ENCODE results near the gene SAC3D1. TPM values are rescaled to one million over a fixed set of nuclear protein-coding genes. Genes with fewer than 3 reads are reported as not detected.

The SAC3D1 gene
- total and polyA plus RNA-seq, 7 donors = 8.4 to 19.2 (median 10.8) TPM

DNA sequence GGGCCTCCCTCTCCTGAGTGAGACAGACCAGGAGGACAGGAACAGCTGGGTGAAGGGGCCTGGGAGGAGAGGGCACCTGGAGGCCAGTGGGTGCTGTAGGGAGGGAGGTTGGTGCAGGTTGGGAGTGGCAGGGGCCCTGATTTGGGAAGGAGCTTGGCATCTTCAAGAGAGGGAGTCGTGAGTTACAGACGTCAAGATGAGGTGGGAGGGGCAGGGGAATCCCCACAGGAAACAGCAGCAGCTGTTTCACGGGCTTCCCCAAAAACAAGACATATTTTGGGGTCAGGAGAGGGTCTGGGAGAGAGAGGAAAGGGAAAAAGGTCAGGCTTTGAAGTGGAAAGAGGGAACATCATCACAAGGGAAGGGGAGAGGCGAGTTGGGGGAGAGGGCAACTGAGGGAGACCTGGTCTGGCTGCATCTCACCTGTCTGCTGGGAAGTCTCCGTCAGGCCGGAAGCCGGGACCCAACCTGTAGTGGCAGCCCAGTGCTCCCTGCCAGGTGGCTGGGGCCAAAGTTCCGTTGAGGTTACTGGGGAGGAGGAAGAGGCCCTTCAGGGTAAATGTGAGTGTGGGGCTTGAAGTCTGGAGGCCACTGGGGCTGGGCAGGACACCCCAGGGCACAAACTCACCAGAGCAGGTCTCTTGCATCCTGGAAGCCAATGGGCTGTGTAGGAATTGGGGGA, 13.0 kb downstream of the SAC3D1 start:
- no peak overlapping the region for H3K4me3 ChIP-seq
- H3K27me3 ChIP-seq (ENCODE audit: insufficient read depth in 3 of 3, low read length in 2 of 3) = peaks cover 0 to 2% (median 0%) of the 10 kb centered on the region in 3 donors
- DNase-seq (no peak), ATAC-seq (no peak)
- H3K36me3 ChIP-seq (ENCODE audit: insufficient read depth in 1 of 2, low read depth in 1 of 2) = no peaks in the 10 kb centered on the region
- no peaks in the 10 kb centered on the region for H3K4me1 ChIP-seq
- TF ChIP-seq, protein P1, sequence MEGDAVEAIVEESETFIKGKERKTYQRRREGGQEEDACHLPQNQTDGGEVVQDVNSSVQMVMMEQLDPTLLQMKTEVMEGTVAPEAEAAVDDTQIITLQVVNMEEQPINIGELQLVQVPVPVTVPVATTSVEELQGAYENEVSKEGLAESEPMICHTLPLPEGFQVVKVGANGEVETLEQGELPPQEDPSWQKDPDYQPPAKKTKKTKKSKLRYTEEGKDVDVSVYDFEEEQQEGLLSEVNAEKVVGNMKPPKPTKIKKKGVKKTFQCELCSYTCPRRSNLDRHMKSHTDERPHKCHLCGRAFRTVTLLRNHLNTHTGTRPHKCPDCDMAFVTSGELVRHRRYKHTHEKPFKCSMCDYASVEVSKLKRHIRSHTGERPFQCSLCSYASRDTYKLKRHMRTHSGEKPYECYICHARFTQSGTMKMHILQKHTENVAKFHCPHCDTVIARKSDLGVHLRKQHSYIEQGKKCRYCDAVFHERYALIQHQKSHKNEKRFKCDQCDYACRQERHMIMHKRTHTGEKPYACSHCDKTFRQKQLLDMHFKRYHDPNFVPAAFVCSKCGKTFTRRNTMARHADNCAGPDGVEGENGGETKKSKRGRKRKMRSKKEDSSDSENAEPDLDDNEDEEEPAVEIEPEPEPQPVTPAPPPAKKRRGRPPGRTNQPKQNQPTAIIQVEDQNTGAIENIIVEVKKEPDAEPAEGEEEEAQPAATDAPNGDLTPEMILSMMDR (IDR thresholded peaks at IDR 0.05) = no peak
- no peaks in the 10 kb centered on the region for H3K9me3 ChIP-seq
- 43 to 46% (median 46%) methylated on average over 8 of the region's 8 CpGs for WGBS, 3 donors
- H3K27ac ChIP-seq = no peak overlapping the region
- intact Hi-C loops (cut with DNase I) = loop anchor here in 1 of 2 donors (1.0 kb wide), 1 partner anchor 22 kb away; no protein-coding TSS in a partner anchor

DNA sequence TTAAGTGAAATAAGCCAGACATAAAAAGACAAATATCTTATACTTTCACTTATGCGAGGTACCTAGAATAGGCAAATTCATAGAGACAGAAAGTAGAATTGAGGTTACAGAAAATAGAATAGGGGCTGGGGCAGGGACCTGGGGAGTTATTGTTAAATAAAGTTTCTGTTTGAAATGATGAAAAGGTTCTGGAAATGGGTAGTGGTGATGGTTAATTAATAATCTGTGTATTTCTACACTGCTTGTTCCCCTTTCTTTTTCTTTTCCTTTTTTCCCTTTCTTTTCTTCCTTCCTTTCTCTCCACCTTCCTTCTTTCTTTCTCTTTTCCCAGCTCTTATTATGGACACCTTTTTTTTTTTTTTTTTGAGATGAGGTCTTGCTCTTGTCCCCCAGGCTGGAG, 14.5 kb downstream of the SAC3D1 start:
- no peak for DNase-seq
- intact Hi-C loops (cut with DNase I) = no loop called here
- H3K27me3 ChIP-seq (ENCODE audit: insufficient read depth in 3 of 3, low read length in 2 of 3) = peaks cover 0 to 2% (median 0%) of the 10 kb centered on the region in 3 donors
- ATAC-seq = no peak
- no peak overlapping the region for H3K27ac ChIP-seq
- no peaks in the 10 kb centered on the region for H3K36me3 ChIP-seq (ENCODE audit: insufficient read depth in 1 of 2, low read depth in 1 of 2)
- H3K4me3 ChIP-seq = no peak overlapping the region
- 86 to 95% (median 88%) methylated on average over 1 of the region's 1 CpG for WGBS, 3 donors
- H3K9me3 ChIP-seq = no peaks in the 10 kb centered on the region
- TF ChIP-seq, protein P1 (IDR thresholded peaks at IDR 0.05) = no peak
- H3K4me1 ChIP-seq = no peaks in the 10 kb centered on the region

DNA sequence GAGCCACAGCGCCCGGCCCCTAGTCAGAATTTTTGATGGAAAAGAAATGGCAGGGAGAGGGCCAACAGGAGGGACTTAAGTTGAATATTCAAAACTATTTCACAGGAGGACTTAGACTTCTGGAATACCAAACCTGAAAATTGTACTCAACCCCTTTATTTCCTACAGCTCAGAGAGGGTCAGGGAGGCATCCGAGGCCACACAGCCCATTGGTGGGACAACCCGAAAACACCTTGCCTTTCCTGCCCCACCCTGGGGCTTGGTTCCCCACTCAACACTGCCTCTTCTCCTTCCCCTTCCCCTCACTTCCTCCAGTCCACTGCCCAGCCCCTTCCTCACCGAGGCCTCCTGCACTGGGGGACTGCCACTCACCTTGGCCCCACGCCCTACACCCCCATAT, 16.0 kb downstream of the SAC3D1 start:
- ATAC-seq (no peak), DNase-seq (no peak)
- intact Hi-C loops (cut with DNase I) = no loop called here
- no peaks in the 10 kb centered on the region for H3K36me3 ChIP-seq (ENCODE audit: insufficient read depth in 1 of 2, low read depth in 1 of 2)
- TF ChIP-seq, protein P1 (IDR thresholded peaks at IDR 0.05) = no peak
- no peak overlapping the region for H3K4me3 ChIP-seq
- no peak overlapping the region for H3K27ac ChIP-seq
- 87 to 91% (median 88%) methylated on average over 6 of the region's 6 CpGs for WGBS, 3 donors
- H3K9me3 ChIP-seq = no peaks in the 10 kb centered on the region
- H3K4me1 ChIP-seq = no peaks in the 10 kb centered on the region
- H3K27me3 ChIP-seq (ENCODE audit: insufficient read depth in 3 of 3, low read length in 2 of 3) = peaks cover 0 to 2% (median 0%) of the 10 kb centered on the region in 3 donors

DNA sequence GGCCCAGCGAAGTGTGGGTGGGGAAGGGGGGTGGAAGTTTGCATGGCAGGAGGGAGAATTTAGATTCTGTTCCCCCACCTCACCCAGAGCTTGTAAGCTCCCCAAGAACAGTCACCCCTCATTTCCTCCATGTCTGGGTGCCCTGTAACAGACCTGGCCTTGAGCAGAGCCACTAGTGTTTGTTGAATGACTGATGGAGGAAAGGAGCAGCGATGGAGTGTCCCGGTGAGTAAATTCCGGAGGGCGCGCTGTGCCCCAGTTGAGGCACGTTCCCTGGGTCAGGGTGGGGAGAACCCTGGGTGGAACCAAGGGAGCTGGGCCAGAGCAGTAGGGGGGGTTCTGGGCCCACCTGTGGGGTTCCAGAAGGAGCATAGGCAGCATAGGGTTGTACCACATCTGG, 16.5 kb downstream of the SAC3D1 start:
- Histone ChIP-seq H3K27me3 (ENCODE audit: insufficient read depth in 3 of 3, low read length in 2 of 3) (peaks cover 0 to 2% (median 0%) of the 10 kb centered on the region in 3 donors), H3K4me1 (no peaks in the 10 kb centered on the region), H3K9me3 (no peaks in the 10 kb centered on the region), H3K36me3 (ENCODE audit: insufficient read depth in 1 of 2, low read depth in 1 of 2) (no peaks in the 10 kb centered on the region), H3K4me3 (no peak overlapping the region), H3K27ac (no peak overlapping the region)
- no peak for DNase-seq
- no peak for ATAC-seq
- intact Hi-C loops (cut with DNase I) = no loop called here
- TF ChIP-seq, protein P1 (IDR thresholded peaks at IDR 0.05) = no peak
- WGBS, 3 donors = 82 to 90% (median 89%) methylated on average over 7 of the region's 7 CpGs

DNA sequence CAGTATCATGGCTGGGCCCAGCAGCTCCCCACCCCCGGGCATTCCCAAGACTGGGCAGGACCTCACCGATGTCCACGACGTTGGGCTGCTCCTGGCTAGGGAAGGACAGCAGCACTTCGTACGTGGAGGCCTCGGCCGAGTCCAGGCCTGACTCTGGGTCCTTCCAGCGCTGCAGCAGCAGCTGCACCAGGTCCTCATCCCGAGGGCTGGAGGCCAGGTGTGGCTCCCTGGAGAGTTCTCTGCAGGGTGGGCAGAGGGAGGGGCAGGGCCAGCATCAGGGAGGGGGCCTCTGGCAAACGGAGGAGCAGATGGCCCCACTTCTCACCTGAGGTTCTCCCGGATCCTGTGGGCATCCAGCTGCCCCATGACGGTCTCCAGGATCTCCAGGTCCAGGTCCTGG, 17.0 kb downstream of the SAC3D1 start:
- intact Hi-C loops (cut with DNase I) = no loop called here
- TF ChIP-seq, protein P1 (IDR thresholded peaks at IDR 0.05) = no peak
- DNase-seq = no peak
- ATAC-seq = no peak
- 55 to 60% (median 59%) methylated on average over 13 of the region's 13 CpGs for WGBS, 3 donors
- H3K4me3 ChIP-seq = no peak overlapping the region
- H3K9me3 ChIP-seq = no peaks in the 10 kb centered on the region
- no peaks in the 10 kb centered on the region for H3K4me1 ChIP-seq
- no peak overlapping the region for H3K27ac ChIP-seq
- peaks cover 0 to 2% (median 0%) of the 10 kb centered on the region in 3 donors for H3K27me3 ChIP-seq (ENCODE audit: insufficient read depth in 3 of 3, low read length in 2 of 3)
- H3K36me3 ChIP-seq (ENCODE audit: insufficient read depth in 1 of 2, low read depth in 1 of 2) = no peaks in the 10 kb centered on the region
